BLaER1 treated with 17β-estradiol and CSF1 and Interleukin-3, amounts not matched to agents 10 nM and 100 nM (cell line): Measurements from ENCODE around the gene SAMSN1.

Experiments used
- H3K27ac ChIP-seq, 11 experiments: shearing (Covaris generic); formaldehyde crosslinking; 2 replicates each; pipeline ENCODE4 v1.8.1; 2022
- H3K27me3 ChIP-seq, 11 experiments: shearing (Covaris generic); formaldehyde crosslinking; 2 replicates each; pipeline ENCODE4 v1.8.1; 2022
- H3K36me3 ChIP-seq, 11 experiments: shearing (Covaris generic); formaldehyde crosslinking; 2 replicates each; pipeline ENCODE4 v1.8.1; 2022
- H3K4me1 ChIP-seq, 10 experiments: shearing (Covaris generic); formaldehyde crosslinking; 2 replicates each; pipeline ENCODE4 v1.8.1; 2022
- H3K4me2 ChIP-seq, 11 experiments: shearing (Covaris generic); formaldehyde crosslinking; 2 replicates each; pipeline ENCODE4 v1.8.1; 2022
- H3K4me3 ChIP-seq, 10 experiments: shearing (Covaris generic); formaldehyde crosslinking; 2 replicates each; pipeline ENCODE4 v1.8.1; 2022
- H3K9ac ChIP-seq, 11 experiments: shearing (Covaris generic); formaldehyde crosslinking; 2 replicates each; pipeline ENCODE4 v1.8.1; 2022
- H3K9me3 ChIP-seq, 11 experiments: shearing (Covaris generic); formaldehyde crosslinking; replicated peaks in 1 of 11; 2 replicates each; pipeline ENCODE4 v1.8.1; 2022
- H4K20me1 ChIP-seq, 11 experiments: shearing (Covaris generic); formaldehyde crosslinking; 2 replicates each; pipeline ENCODE4 v1.8.1; 2022
- Cebpa-rat ChIP-seq, 11 experiments: shearing (Covaris generic); IDR thresholded peaks; 2 replicates each; pipeline ENCODE4 v1.8.1; 2022

The SAMSN1 gene

GRCh38 chr21:14438211-14438610 lies 107.9 kb downstream of the SAMSN1 start:
- H3K27ac ChIP-seq: no peak overlapping the region
- no peak for TF ChIP-seq Cebpa-rat (IDR thresholded peaks at IDR 0.05)
- H3K4me2 ChIP-seq: no peak overlapping the region

GRCh38 chr21:14435423-14435822 lies 110.7 kb downstream of the SAMSN1 start:
- Histone ChIP-seq H3K4me3 (no peak overlapping the region), H3K9ac (no peak overlapping the region), H3K4me2 (no peak overlapping the region), H3K27ac (no peak overlapping the region), H3K27me3 (no peaks in the 10 kb centered on the region), H4K20me1 (no peaks in the 10 kb centered on the region), H3K9me3 (peaks cover 0 to 12% (median 0%) of the 10 kb centered on the region in 11 experiments; a peak in 4 of 22 replicates), H3K4me1 (no peaks in the 10 kb centered on the region), H3K36me3 (no peaks in the 10 kb centered on the region)
- no peak for TF ChIP-seq Cebpa-rat (IDR thresholded peaks at IDR 0.05)

More at GRCh38 chr21:14438211-14438610, 107.9 kb downstream of the SAMSN1 start:
- Histone ChIP-seq H4K20me1 (no peaks in the 10 kb centered on the region), H3K4me1 (no peaks in the 10 kb centered on the region), H3K9ac (no peak overlapping the region), H3K4me3 (no peak overlapping the region), H3K36me3 (no peaks in the 10 kb centered on the region), H3K9me3 (peaks cover 0 to 12% (median 0%) of the 10 kb centered on the region in 11 experiments; a peak in 4 of 22 replicates), H3K27me3 (no peaks in the 10 kb centered on the region)
